Endothelial cell (in vitro differentiated cells): Measurements from ENCODE around the gene WSCD1. TPM values are rescaled to one million over a fixed set of nuclear protein-coding genes. Genes with fewer than 3 reads are reported as not detected.

ENCODE experiments used
- DNase-seq: peaks from one replicate; pipeline ENCODE4 v3.0.0; 2021; ENCODE audit warnings: low spot score
- H3K27ac Mint-ChIP-seq: one replicate; pipeline ENCODE4 v1.8.0; 2021; ENCODE audit warnings: mixed read lengths, inconsistent platforms; ENCODE audit not compliant: unreplicated experiment
- H3K27me3 Mint-ChIP-seq: one replicate; pipeline ENCODE4 v1.8.0; 2021; ENCODE audit warnings: mild to moderate bottlenecking, moderate library complexity, mixed read lengths, inconsistent platforms; ENCODE audit not compliant: unreplicated experiment
- H3K36me3 Mint-ChIP-seq: one replicate; pipeline ENCODE4 v1.8.0; 2021; ENCODE audit warnings: mild to moderate bottlenecking, low read depth, mixed read lengths, inconsistent platforms; ENCODE audit not compliant: unreplicated experiment
- H3K4me1 Mint-ChIP-seq: one replicate; pipeline ENCODE4 v1.8.0; 2021; ENCODE audit warnings: mild to moderate bottlenecking, mixed read lengths, inconsistent platforms; ENCODE audit not compliant: unreplicated experiment
- H3K4me3 Mint-ChIP-seq: one replicate; pipeline ENCODE4 v1.8.0; 2021; ENCODE audit warnings: mild to moderate bottlenecking, mixed read lengths, inconsistent platforms; ENCODE audit not compliant: unreplicated experiment
- H3K9me3 Mint-ChIP-seq: one replicate; pipeline ENCODE4 v1.8.0; 2021; ENCODE audit warnings: mixed read lengths, inconsistent platforms; ENCODE audit not compliant: unreplicated experiment
- CTCF ChIP-seq: fragments of 200-600 bp; sonication (generic); IDR thresholded peaks from one replicate; pipeline ENCODE4 v1.5.0; 2021; ENCODE audit warnings: antibody characterized with exemption; ENCODE audit not compliant: unreplicated experiment
- total RNA-seq: library from RNA; stranded (reverse); fragmentation: NEBNext Ultra II Directional; extraction: Animal tissue kit (Norgen Biotek cat#: 25700); gene quantifications from one replicate; pipeline ENCODE4 v1.2.1, GENCODE V29; 2021; ENCODE audit not compliant: unreplicated experiment

Gene WSCD1
- total RNA-seq, 1 donor from 2014 or later, result 43.9 TPM

GRCh38 chr17:6139447-6139832 is 69.3 kb downstream of the WSCD1 start:
- no peak for TF ChIP-seq CTCF
- H3K4me1 Mint-ChIP-seq, result no peaks in the 10 kb centered on the region
- peaks cover 2% of the 10 kb centered on the region for H3K27me3 Mint-ChIP-seq
- no peaks in the 10 kb centered on the region for H3K36me3 Mint-ChIP-seq
- no peak for DNase-seq
- H3K9me3 Mint-ChIP-seq, result no peaks in the 10 kb centered on the region
- H3K27ac Mint-ChIP-seq, result no peak overlapping the region
- H3K4me3 Mint-ChIP-seq, result no peak overlapping the region

GRCh38 chr17:6140188-6140587 is 70.0 kb downstream of the WSCD1 start:
- H3K9me3 Mint-ChIP-seq, result no peaks in the 10 kb centered on the region
- H3K4me3 Mint-ChIP-seq, result no peak overlapping the region
- no peak for TF ChIP-seq CTCF
- no peak for DNase-seq
- H3K4me1 Mint-ChIP-seq, result no peaks in the 10 kb centered on the region
- H3K36me3 Mint-ChIP-seq, result no peaks in the 10 kb centered on the region
- H3K27me3 Mint-ChIP-seq, result peaks cover 2% of the 10 kb centered on the region
- H3K27ac Mint-ChIP-seq, result no peak overlapping the region

GRCh38 chr17:6140728-6141330 is 70.7 kb downstream of the WSCD1 start:
- Mint-ChIP-seq H3K27me3 (peaks cover 2% of the 10 kb centered on the region), H3K27ac (no peak overlapping the region), H3K9me3 (no peaks in the 10 kb centered on the region), H3K4me1 (no peaks in the 10 kb centered on the region), H3K4me3 (no peak overlapping the region), H3K36me3 (no peaks in the 10 kb centered on the region)
- no peak for DNase-seq
- TF ChIP-seq CTCF, result no peak

- Mint-ChIP-seq H3K9me3 (no peaks in the 10 kb centered on the region), H3K4me3 (no peak overlapping the region), H3K27me3 (peaks cover 2% of the 10 kb centered on the region), H3K4me1 (no peaks in the 10 kb centered on the region), H3K36me3 (no peaks in the 10 kb centered on the region), H3K27ac (no peak overlapping the region)
- no peak for DNase-seq
- TF ChIP-seq CTCF, result no peak
These were observed 72.5 kb downstream of the WSCD1 start for GRCh38 chr17:6142701-6143100.

GRCh38 chr17:6145946-6146345 is 75.8 kb downstream of the WSCD1 start:
- no peak for TF ChIP-seq CTCF
- DNase-seq, result no peak
- H3K4me3 Mint-ChIP-seq, result no peak overlapping the region
- no peaks in the 10 kb centered on the region for H3K4me1 Mint-ChIP-seq
- peaks cover 3% of the 10 kb centered on the region for H3K27me3 Mint-ChIP-seq
- H3K36me3 Mint-ChIP-seq, result peaks cover 8% of the 10 kb centered on the region
- no peak overlapping the region for H3K27ac Mint-ChIP-seq
- H3K9me3 Mint-ChIP-seq, result peaks cover 4% of the 10 kb centered on the region
